Endothelial cell of umbilical vein (primary cell): ENCODE results near the gene TTC23L. TPM values are rescaled to one million over a fixed set of nuclear protein-coding genes. Genes with fewer than 3 reads are reported as not detected.

Source experiments
- Bru-seq: library from RNA; stranded (reverse); fragments of 400-500 nt; gene quantifications from one replicate; lab custom pipeline; 2021; lab: Mats Ljungman, UMichigan
- BruChase-seq, 2 experiments: library from RNA; stranded (reverse); fragments of 400-500 nt; gene quantifications; one replicate each; lab custom pipeline; 2021; lab: Mats Ljungman, UMichigan
- BruUV-seq: library from RNA; stranded (reverse); fragments of 400-500 nt; replicated peaks from 2 replicates; lab custom pipeline; 2021; lab: Mats Ljungman, UMichigan
- CTCF ChIA-PET: fragments of 300-600, 350-600 bp; sonication (Branson Sonifier 250); formaldehyde crosslinking; loops from one replicate; lab custom pipeline; 2021; ENCODE audit warnings: antibody characterized with exemption, inconsistent platforms; lab: Charles Lee
- POLR2A ChIA-PET: fragments of 300-600, 350-600 bp; sonication (Branson Sonifier 250); formaldehyde crosslinking; loops from one replicate; lab custom pipeline; 2021; ENCODE audit warnings: antibody characterized with exemption, inconsistent platforms; lab: Charles Lee
- DNase-seq: peaks from one replicate; pipeline ENCODE4 v3.0.0-alpha.2; 2011; ENCODE audit warnings: low read depth, low spot score
- FAIRE-seq: peaks from 2 replicates; lab custom pipeline; 2011; peaks lifted over from hg19 to GRCh38; lab: Jason Lieb, UNC
- H2AFZ ChIP-seq: 2 replicates; pipeline ENCODE4 v1.6.0; 2012; ENCODE audit warnings: low read depth, low read length, control low read depth, inconsistent platforms
- H3K27ac ChIP-seq: 2 replicates; pipeline ENCODE4 v1.5.1; 2011; ENCODE audit warnings: low read depth, mild to moderate bottlenecking, control low read depth, low read length, moderate library complexity; ENCODE audit not compliant: insufficient read depth
- H3K27me3 ChIP-seq, 2 experiments: 2 replicates each; pipeline versions ENCODE4 v1.6.0 to v1.6.1; 2011; ENCODE audit warnings: low read length in 2 of 2, mixed read lengths in 1 of 2; ENCODE audit not compliant: control insufficient read depth in 2 of 2, insufficient read depth in 2 of 2
- H3K36me3 ChIP-seq, 2 experiments: 2 replicates in 1 of 2; 3 replicates in 1 of 2; pipeline ENCODE4 v1.5.1; 2011; ENCODE audit warnings: low read length in 2 of 2, mild to moderate bottlenecking in 1 of 2, moderate library complexity in 1 of 2; ENCODE audit not compliant: control insufficient read depth in 2 of 2, insufficient read depth in 2 of 2; ENCODE audit errors: extremely low read depth in 1 of 2
- H3K4me1 ChIP-seq: 3 replicates; pipeline ENCODE4 v1.5.1; 2011; ENCODE audit warnings: mild to moderate bottlenecking, low read length; ENCODE audit not compliant: control insufficient read depth, insufficient read depth; ENCODE audit errors: extremely low read depth
- H3K4me2 ChIP-seq: 2 replicates; pipeline ENCODE4 v1.6.1; 2011; ENCODE audit warnings: low read length, control low read depth, mixed read lengths; ENCODE audit not compliant: insufficient read depth
- H3K4me3 ChIP-seq, 3 experiments: fragments of 200-600 bp in 1 of 3; sonication (generic), shearing (Covaris generic) in 1 of 3; replicated peaks in 1 of 3; 2 replicates each; pipeline ENCODE4 v1.5.1; 2011 to 2016; ENCODE audit warnings: control low read depth in 3 of 3, low read length in 3 of 3, mild to moderate bottlenecking in 2 of 3, inconsistent platforms in 1 of 3, low read depth in 1 of 3, moderate library complexity in 1 of 3; ENCODE audit not compliant: insufficient read depth in 1 of 3
- H3K79me2 ChIP-seq: 2 replicates; pipeline ENCODE4 v1.6.0; 2012; ENCODE audit warnings: low read length, inconsistent platforms; ENCODE audit not compliant: control insufficient read depth, insufficient read depth
- H3K9ac ChIP-seq: replicated peaks from 2 replicates; pipeline ENCODE3; 2011; ENCODE audit warnings: low read length, control low read depth; ENCODE audit not compliant: insufficient read depth; ENCODE audit errors: extremely low read depth
- H3K9me1 ChIP-seq: replicated peaks from 3 replicates; pipeline ENCODE4 v1.6.0; 2011; ENCODE audit warnings: mild to moderate bottlenecking, low read length; ENCODE audit not compliant: control insufficient read depth, insufficient read depth; ENCODE audit errors: extremely low read depth
- H3K9me3 ChIP-seq: replicated peaks from 2 replicates; pipeline ENCODE4 v1.5.1; 2012; ENCODE audit warnings: low read length, inconsistent platforms; ENCODE audit not compliant: control insufficient read depth, insufficient read depth
- H4K20me1 ChIP-seq: replicated peaks from 2 replicates; pipeline ENCODE3; 2011; ENCODE audit warnings: mild to moderate bottlenecking, low read length; ENCODE audit not compliant: control insufficient read depth, insufficient read depth; ENCODE audit errors: extremely low read depth
- CTCF ChIP-seq, 2 donors: IDR thresholded peaks; 1 replicate in 1 of 2; 2 replicates in 1 of 2; pipeline ENCODE4 v1.5.1; 2011; ENCODE audit warnings: low read length in 2 of 2, mild to moderate bottlenecking in 2 of 2, moderate library complexity in 2 of 2, control low read depth in 1 of 2, inconsistent platforms in 1 of 2, low read depth in 1 of 2; ENCODE audit not compliant: insufficient read depth in 1 of 2; ENCODE audit errors: extremely low read depth in 1 of 2
- EZH2 ChIP-seq: IDR thresholded peaks from 2 replicates; pipeline ENCODE4 v1.6.1; 2012; ENCODE audit warnings: borderline replicate concordance, low read depth, mild to moderate bottlenecking, moderate library complexity, low read length, inconsistent platforms; ENCODE audit not compliant: severe bottlenecking
- FOS ChIP-seq: IDR thresholded peaks from 2 replicates; pipeline ENCODE4 v1.6.1; 2011; ENCODE audit warnings: mild to moderate bottlenecking, low read length, moderate library complexity, borderline replicate concordance; ENCODE audit not compliant: insufficient read depth
- GATA2 ChIP-seq: IDR thresholded peaks from 2 replicates; pipeline ENCODE4 v1.7.0; 2011; ENCODE audit warnings: low read depth, mild to moderate bottlenecking, moderate library complexity, mixed read lengths, low read length; ENCODE audit not compliant: insufficient read length, insufficient read depth
- JUN ChIP-seq: IDR thresholded peaks from 2 replicates; pipeline ENCODE4 v1.6.1; 2011; ENCODE audit warnings: borderline replicate concordance, low read depth; ENCODE audit not compliant: insufficient read length, insufficient read depth
- MAX ChIP-seq: IDR thresholded peaks from 2 replicates; pipeline ENCODE4 v1.6.1; 2011; ENCODE audit not compliant: insufficient read depth, insufficient read length
- MYC ChIP-seq: IDR thresholded peaks from one replicate; pipeline ENCODE4 v1.6.1; 2011; ENCODE audit warnings: mild to moderate bottlenecking, low read depth, low read length
- POLR2A ChIP-seq: IDR thresholded peaks from 2 replicates; pipeline ENCODE4 v1.6.1; 2012; ENCODE audit warnings: low read depth, mild to moderate bottlenecking, control low read depth, low read length
- dilution Hi-C: fragments of 300-500 bp; cut with MboI; formaldehyde crosslinking; loops from one replicate; pipeline ENCODE4 v1.15.0; 2019; ENCODE audit warnings: low sequenced_read_pairs; ENCODE audit not compliant: extremely low pct_ligation_motif_present
- intact Hi-C: fragments of 100-400 bp; cut with micrococcal nuclease; formaldehyde crosslinking; loops from one replicate; pipeline ENCODE4 v1.10.0; 2022
- long read RNA-seq: library from polyadenylated mRNA; stranded (forward); transcript quantifications from one replicate; pipeline ENCODE4 v2.0.0, GENCODE V29; 2021
- polyA minus RNA-seq, 3 experiments: library from RNA; depleted of rRNA, polyadenylated mRNA; stranded (reverse); fragments of >200 nt; gene quantifications; 1 replicate in 1 of 3; 2 replicates in 2 of 3; pipeline ENCODE4 v1.2.3, GENCODE V29; 2011
- polyA plus RNA-seq, 4 experiments: library from polyadenylated mRNA; depleted of rRNA in 3 of 4; stranded (reverse) in 3 of 4; unstranded in 1 of 4; fragments of >200 nt; gene quantifications; 2 replicates each; pipeline versions ENCODE4 v1.2.1 to v1.2.3, GENCODE V29; 2011 to 2012; ENCODE audit warnings: missing spikeins in 1 of 4
- total RNA-seq: library from RNA; stranded (reverse); gene quantifications from 2 replicates; pipeline ENCODE4 v1.2.3, GENCODE V29; 2021

The TTC23L gene
- total RNA-seq (0.25 TPM in 1 of 2 replicates, not detected in the other), polyA plus RNA-seq (0.35 TPM in 1 of 2 replicates, not detected in the other), polyA minus RNA-seq (not detected in 2 replicates), Bru-seq, nascent RNA (percentile 20 among the genes with signal in this experiment), BruChase-seq, experiment 1, labeled RNA remaining after a 6-hour chase (percentile 48 among the genes with signal in this experiment), BruChase-seq, experiment 2, labeled RNA remaining after a 2-hour chase (percentile 25 among the genes with signal in this experiment)
- 0.03 TPM in 1 of 2 replicates, not detected in the other for polyA plus RNA-seq (2011; cell fraction: cytosol; rRNA removed)
- 0.08 and 0.10 TPM in 2 replicates for polyA plus RNA-seq (2011; cell fraction: nucleus; rRNA removed)
- not detected in 2 replicates for polyA plus RNA-seq (2012)
- not detected for polyA minus RNA-seq (2011; cell fraction: cytosol; rRNA and poly(A)+ RNA removed)
- 0.14 and 0.48 TPM in 2 replicates for polyA minus RNA-seq (2011; cell fraction: nucleus; rRNA and poly(A)+ RNA removed)
- long read RNA-seq: 0 reads

- Histone ChIP-seq H3K9me1 (no peaks in the 10 kb centered on the region), H3K79me2 (no peaks in the 10 kb centered on the region), H3K27me3 (no peaks in the 10 kb centered on the region), H3K36me3 (no peaks in the 10 kb centered on the region), H2AFZ (peak within 1 kb of the TSS; percentile 33), H3K4me3 (peak within 1 kb of the TSS; percentile 18 to 61 (median 42)), H3K9ac (peak within 1 kb of the TSS; percentile 53), H3K4me2 (peak within 1 kb of the TSS; percentile 87), H3K9me3 (no peaks in the 10 kb centered on the region), H4K20me1 (no peaks in the 10 kb centered on the region), H3K27ac (no peak within 1 kb of the TSS), H3K4me1 (no peaks in the 10 kb centered on the region)
- ChIA-PET CTCF (interaction anchor here (1.4 to 1.6 kb wide), 4 partner anchors 11 to 364 kb away, joined by 4 to 7 read pairs (median 6); no protein-coding TSS in a partner anchor), POLR2A (no interaction called here)
- TF ChIP-seq JUN: no peak
- no peak for TF ChIP-seq EZH2
- TF ChIP-seq GATA2: no peak
- TF ChIP-seq FOS: no peak
- no peak for TF ChIP-seq MYC
- no peak for TF ChIP-seq CTCF (IDR thresholded peaks at IDR 0.05; ENCODE audit: extremely low read depth in 1 of 2, insufficient read depth in 1 of 2, low read depth in 1 of 2, low read length in 2 of 2)
- peak; percentile 43 for TF ChIP-seq MAX
- TF ChIP-seq POLR2A: no peak
- no TSS peak for BruUV-seq
- intact Hi-C loops: loop anchor here (1.0 to 2.0 kb wide), 3 partner anchors 26 to 352 kb away; no protein-coding TSS in a partner anchor
- dilution Hi-C loops: no loop called here
- peak; percentile 93 for FAIRE-seq
- DNase-seq: peak; percentile 78
These were observed at the start of gene TTC23L for GRCh38 chr5:34838785-34839714. TSS of gene TTC23L (plus strand) at chr5:34839164. CDS start at chr5:34840672, 1,508 bp downstream.
